A673 (cell line): ENCODE data around the gene GPSM1. TPM values are rescaled to one million over a fixed set of nuclear protein-coding genes. Genes with fewer than 3 reads are reported as not detected.

ENCODE experiments used
- BruUV-seq: library from RNA; stranded (reverse); fragments of 400-500 nt; replicated peaks from 2 replicates; lab custom pipeline; 2021; lab: Mats Ljungman, UMichigan
- CTCF ChIA-PET: fragments of 300-600 bp; sonication (Branson Sonifier 250); formaldehyde crosslinking; loops from one replicate; lab custom pipeline; 2022; ENCODE audit warnings: antibody characterized with exemption; lab: Charles Lee
- POLR2A ChIA-PET: fragments of 300-600 bp; sonication (Branson Sonifier 250); formaldehyde crosslinking; loops from one replicate; lab custom pipeline; 2022; ENCODE audit warnings: antibody characterized with exemption; ENCODE audit not compliant: low non-redundant PET; lab: Charles Lee
- DNase-seq: peaks from one replicate; pipeline ENCODE4 v3.0.0-alpha.2; 2015; ENCODE audit warnings: low spot score
- H3K27ac ChIP-seq: fragments of 200-600 bp; sonication (generic); 2 replicates; pipeline ENCODE4 v1.5.1; 2016; ENCODE audit warnings: mixed run types, low read depth, mild to moderate bottlenecking, mixed read lengths, antibody characterized with exemption, low read length; ENCODE audit not compliant: poor library complexity, severe bottlenecking
- H3K27me3 ChIP-seq: fragments of 200-600 bp; sonication (generic); replicated peaks from 2 replicates; pipeline ENCODE4 v1.6.1; 2017; ENCODE audit warnings: mixed run types, low read depth, mild to moderate bottlenecking, mixed read lengths, antibody characterized with exemption, low read length; ENCODE audit not compliant: insufficient read depth, poor library complexity
- H3K36me3 ChIP-seq: fragments of 200-600 bp; sonication (generic); 2 replicates; pipeline ENCODE4 v1.6.1; 2016; ENCODE audit warnings: mixed run types, mild to moderate bottlenecking, mixed read lengths, antibody characterized with exemption, low read length; ENCODE audit not compliant: insufficient read depth, poor library complexity, severe bottlenecking
- H3K4me1 ChIP-seq: fragments of 200-600 bp; sonication (generic); 2 replicates; pipeline ENCODE4 v1.6.1; 2017; ENCODE audit warnings: mixed run types, mild to moderate bottlenecking, mixed read lengths, antibody characterized with exemption, low read length; ENCODE audit not compliant: insufficient read depth, poor library complexity, severe bottlenecking
- H3K4me3 ChIP-seq: fragments of 200-600 bp; sonication (generic); 2 replicates; pipeline ENCODE4 v1.5.1; 2016; ENCODE audit warnings: low read depth, mixed run types, mild to moderate bottlenecking, mixed read lengths, low read length; ENCODE audit not compliant: poor library complexity, severe bottlenecking
- H3K9me3 ChIP-seq: fragments of 200-600 bp; sonication (generic); 2 replicates; pipeline ENCODE4 v1.6.1; 2016; ENCODE audit warnings: mixed run types, low read depth, mild to moderate bottlenecking, mixed read lengths, antibody characterized with exemption, low read length; ENCODE audit not compliant: poor library complexity, severe bottlenecking
- CTCF ChIP-seq: fragments of 300-800, 200-600 bp; sonication (generic); conservative IDR thresholded peaks from 2 replicates; pipeline ENCODE4 v1.5.1; 2017; ENCODE audit warnings: low read depth, mild to moderate bottlenecking, antibody characterized with exemption, low read length, moderate library complexity, mixed read lengths
- EZH2 ChIP-seq: fragments of 200-600 bp; sonication (generic); IDR thresholded peaks from 2 replicates; pipeline ENCODE4 v1.6.1; 2017; ENCODE audit warnings: borderline replicate concordance, low read depth, mild to moderate bottlenecking, mixed read lengths, antibody characterized with exemption, low read length; ENCODE audit not compliant: poor library complexity, severe bottlenecking
- intact Hi-C: fragments of 100-400 bp; cut with micrococcal nuclease; formaldehyde crosslinking; loops from one replicate; pipeline ENCODE4 v1.10.0; 2022; ENCODE audit not compliant: unreplicated experiment
- total RNA-seq: library from RNA; stranded (reverse); gene quantifications from 2 replicates; pipeline ENCODE4 v1.2.3, GENCODE V29; 2021

The GPSM1 gene
- total RNA-seq, 1 experiment from 2014 or later, result 36.4 TPM

GRCh38 chr9:136281421-136282271, 45.7 kb upstream of the GPSM1 start:
- TF ChIP-seq CTCF (no peak), EZH2 (no peak)
- Histone ChIP-seq H3K4me1 (peaks cover 5% of the 10 kb centered on the region), H3K27ac (no peak overlapping the region), H3K36me3 (no peaks in the 10 kb centered on the region), H3K9me3 (no peaks in the 10 kb centered on the region), H3K4me3 (no peak overlapping the region), H3K27me3 (no peaks in the 10 kb centered on the region)
- intact Hi-C loops, result loop anchor here (5.0 kb wide), 1 partner anchor 679 kb away; no protein-coding TSS in a partner anchor
- no peak for DNase-seq
- ChIA-PET POLR2A (no interaction called here), CTCF (no interaction called here)
- no TSS peak for BruUV-seq

GRCh38 chr9:136282272-136282861, 45.0 kb upstream of the GPSM1 start:
- BruUV-seq, result no TSS peak
- no peak for DNase-seq
- Histone ChIP-seq H3K9me3 (no peaks in the 10 kb centered on the region), H3K4me1 (peaks cover 5% of the 10 kb centered on the region), H3K27me3 (no peaks in the 10 kb centered on the region), H3K27ac (no peak overlapping the region), H3K4me3 (no peak overlapping the region), H3K36me3 (no peaks in the 10 kb centered on the region)
- CTCF ChIA-PET, result no interaction called here
- intact Hi-C loops, result loop anchor here (5.0 kb wide), 1 partner anchor 680 kb away; no protein-coding TSS in a partner anchor
- POLR2A ChIA-PET, result no interaction called here
- TF ChIP-seq CTCF (no peak), EZH2 (no peak)

- H3K4me3 ChIP-seq, result no peak overlapping the region
- intact Hi-C loops, result loop anchor here (1.0 to 5.0 kb wide), 2 partner anchors 113 to 681 kb away; no protein-coding TSS in a partner anchor
- H3K4me1 ChIP-seq, result peaks cover 5% of the 10 kb centered on the region
- no peaks in the 10 kb centered on the region for H3K36me3 ChIP-seq
- ChIA-PET CTCF (interaction anchor here (1.8 kb wide), 1 partner anchor 113 kb away, joined by 3 read pairs; no protein-coding TSS in a partner anchor), POLR2A (no interaction called here)
- no peaks in the 10 kb centered on the region for H3K27me3 ChIP-seq
- TF ChIP-seq EZH2 (no peak), CTCF (peak; percentile 92)
- peak; percentile 80 for DNase-seq
- BruUV-seq, result no TSS peak
- H3K27ac ChIP-seq, result no peak overlapping the region
- no peaks in the 10 kb centered on the region for H3K9me3 ChIP-seq
Measured at GRCh38 chr9:136283291-136284235, 43.8 kb upstream of the GPSM1 start.
